MM.1S (cell line): Measurements from ENCODE around the gene SARS1.

ENCODE experiments used
- EZH2 ChIP-seq: fragments of 300-600 bp; sonication (generic); optimal IDR thresholded peaks from 2 replicates; pipeline ENCODE3; 2017; ENCODE audit warnings: low read depth, mild to moderate bottlenecking, antibody characterized with exemption, low read length, mixed read lengths
- TF ChIP-seq, protein P1 (sequence below): fragments of 300-600 bp; sonication (generic); IDR thresholded peaks from 2 replicates; pipeline ENCODE4 v1.5.1; 2016; ENCODE audit warnings: antibody characterized with exemption, low read length, mixed read lengths

DNA sequence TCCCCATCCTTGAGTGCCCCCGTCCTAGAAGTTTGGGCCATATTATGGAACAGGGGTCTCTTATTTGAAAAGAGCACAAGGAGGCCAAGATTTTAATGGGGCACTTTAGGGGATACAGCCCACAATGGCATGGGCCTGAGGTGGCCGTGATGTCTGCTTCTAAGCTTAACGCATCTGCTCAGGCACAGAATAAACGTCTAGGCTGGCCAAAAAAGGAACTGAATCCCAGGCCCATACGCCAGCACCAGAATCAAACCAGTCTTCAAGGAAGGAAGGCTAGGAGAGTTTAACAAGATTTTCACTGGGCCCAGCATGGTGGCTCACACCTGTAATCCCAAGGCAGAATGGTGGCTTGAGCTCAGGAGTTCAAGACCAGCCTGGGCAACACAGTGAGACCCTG lies 9.2 kb upstream of the SARS1 start:
- TF ChIP-seq, protein P1, sequence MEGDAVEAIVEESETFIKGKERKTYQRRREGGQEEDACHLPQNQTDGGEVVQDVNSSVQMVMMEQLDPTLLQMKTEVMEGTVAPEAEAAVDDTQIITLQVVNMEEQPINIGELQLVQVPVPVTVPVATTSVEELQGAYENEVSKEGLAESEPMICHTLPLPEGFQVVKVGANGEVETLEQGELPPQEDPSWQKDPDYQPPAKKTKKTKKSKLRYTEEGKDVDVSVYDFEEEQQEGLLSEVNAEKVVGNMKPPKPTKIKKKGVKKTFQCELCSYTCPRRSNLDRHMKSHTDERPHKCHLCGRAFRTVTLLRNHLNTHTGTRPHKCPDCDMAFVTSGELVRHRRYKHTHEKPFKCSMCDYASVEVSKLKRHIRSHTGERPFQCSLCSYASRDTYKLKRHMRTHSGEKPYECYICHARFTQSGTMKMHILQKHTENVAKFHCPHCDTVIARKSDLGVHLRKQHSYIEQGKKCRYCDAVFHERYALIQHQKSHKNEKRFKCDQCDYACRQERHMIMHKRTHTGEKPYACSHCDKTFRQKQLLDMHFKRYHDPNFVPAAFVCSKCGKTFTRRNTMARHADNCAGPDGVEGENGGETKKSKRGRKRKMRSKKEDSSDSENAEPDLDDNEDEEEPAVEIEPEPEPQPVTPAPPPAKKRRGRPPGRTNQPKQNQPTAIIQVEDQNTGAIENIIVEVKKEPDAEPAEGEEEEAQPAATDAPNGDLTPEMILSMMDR, result no peak
- TF ChIP-seq EZH2, result no peak
